ENCODE results near the gene NFATC2. TPM values are rescaled to one million over a fixed set of nuclear protein-coding genes. Genes with fewer than 3 reads are reported as not detected.

Gene NFATC2
- total RNA-seq, 1 experiment from 2014 or later = 5.0 TPM

DNA sequence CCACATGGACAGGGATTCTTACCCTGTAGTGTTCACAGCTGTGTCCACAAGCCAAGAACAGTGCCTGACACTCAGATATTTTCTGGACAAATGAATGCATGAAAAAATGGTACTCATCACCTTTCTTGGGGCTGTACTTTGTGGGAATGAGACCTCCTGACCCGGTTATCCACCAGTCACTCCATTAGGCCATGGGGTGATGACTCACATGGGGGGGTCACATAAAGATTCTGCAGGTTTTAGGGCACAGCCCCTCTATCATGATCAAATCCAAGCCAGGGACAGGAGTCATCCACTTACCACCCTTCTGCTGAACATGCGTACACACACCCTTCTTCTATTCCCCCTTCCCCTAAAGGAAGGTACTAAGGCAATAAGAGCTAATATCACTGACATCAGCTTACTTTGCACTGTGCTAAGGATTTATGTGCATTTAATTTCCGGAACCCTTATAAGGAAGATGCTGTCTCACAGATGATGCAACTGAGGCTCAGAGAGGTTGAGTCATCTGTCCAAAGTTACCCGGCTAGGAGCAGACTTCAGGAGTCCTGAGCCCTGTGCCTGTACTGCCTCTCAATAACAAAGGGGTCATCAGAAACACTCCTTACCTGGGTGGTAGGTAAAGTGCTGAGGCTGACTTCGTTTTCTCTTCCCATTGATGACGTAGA is 107.8 kb downstream of the NFATC2 start:
- Histone ChIP-seq H3K9ac (ENCODE audit: low read length) (no peak overlapping the region), H3K4me3 (replicated peaks in 1 of 2; ENCODE audit: low read depth in 1 of 2, low read length in 2 of 2) (no peak overlapping the region), H3K36me3 (ENCODE audit: control insufficient read depth in 1 of 2, insufficient read depth in 2 of 2, low read length in 2 of 2) (no peaks in the 10 kb centered on the region), H3K4me1 (ENCODE audit: control insufficient read depth in 1 of 2, insufficient read depth in 2 of 2, low read length in 2 of 2) (peaks cover 0 to 21% of the 10 kb centered on the region in 2 experiments; a peak in 1 of 4 replicates), H3K27me3 (ENCODE audit: insufficient read depth, low read length) (no peaks in the 10 kb centered on the region), H4K20me1 (ENCODE audit: insufficient read depth) (no peaks in the 10 kb centered on the region), H3K9me2 (ENCODE audit: insufficient read depth) (no peaks in the 10 kb centered on the region), H3K9me3 (ENCODE audit: control insufficient read depth in 1 of 2, insufficient read depth in 1 of 2, low read depth in 1 of 2, low read length in 2 of 2) (no peaks in the 10 kb centered on the region), H2AFZ (ENCODE audit: low read depth, low read length, poor library complexity, severe bottlenecking) (no peak overlapping the region), H3K4me2 (ENCODE audit: low read length) (no peak overlapping the region; the same call in 1 of the 2 replicates), H3K27ac (ENCODE audit: low read depth, low read length) (no peak overlapping the region), H3K79me2 (ENCODE audit: insufficient read depth, low read length) (no peaks in the 10 kb centered on the region)
- ChIA-PET CTCF (no interaction called here), POLR2A (no interaction called here), RAD21 (ENCODE audit: low non-redundant PET in 1 of 2, low total read pairs in 2 of 2, uncharacterized antibody in 2 of 2, unreplicated experiment in 2 of 2) (no interaction called here)
- BruUV-seq (replicated peaks) = no TSS peak
- ATAC-seq (0 out of 2 replicates have a peak, but pooled peaks have one; percentile 38), DNase-seq (ENCODE audit: low read depth, low spot score) (peak; percentile 54)
- intact Hi-C loops (cut with micrococcal nuclease) = no loop called here
- TF ChIP-seq CEBPB (IDR thresholded peaks at IDR 0.05; ENCODE audit: low read depth) (peak; percentile 90), CBX3 (IDR thresholded peaks at IDR 0.05; ENCODE audit: low read depth) (no peak), SIN3A (IDR thresholded peaks at IDR 0.05; ENCODE audit: low read depth) (no peak), YY1 (IDR thresholded peaks at IDR 0.05; ENCODE audit: extremely low read depth, insufficient replicate concordance, low read depth, low read length) (no peak), JUND (IDR thresholded peaks at IDR 0.05) (peak; percentile 49; the same call in 1 of the 2 replicates), POLR2A (IDR thresholded peaks at IDR 0.05; ENCODE audit: borderline replicate concordance, extremely low read depth, insufficient read depth, insufficient read length) (no peak), EZH2 (IDR thresholded peaks at IDR 0.05) (no peak), POLR2AphosphoS5 (IDR thresholded peaks at IDR 0.05; ENCODE audit: low read depth, low read length) (no peak), SP1 (IDR thresholded peaks at IDR 0.05; ENCODE audit: low read depth) (peak; percentile 40; the same call in 1 of the 2 replicates), RAD21 (IDR thresholded peaks at IDR 0.05; ENCODE audit: low read depth) (no peak), TCF7L2 (IDR thresholded peaks at IDR 0.05; ENCODE audit: borderline replicate concordance, extremely low read depth, insufficient read depth, insufficient read length) (no peak), ZNF274 (IDR thresholded peaks at IDR 0.05; ENCODE audit: low read depth, low read length) (no peak), ZFX (IDR thresholded peaks at IDR 0.05) (no peak), SRF (IDR thresholded peaks at IDR 0.05; ENCODE audit: low read depth) (peak; percentile 98), FOSL1 (IDR thresholded peaks at IDR 0.05; ENCODE audit: low read depth) (peak; percentile 59), EZH2phosphoT487 (IDR thresholded peaks at IDR 0.05; ENCODE audit: borderline replicate concordance) (no peak)
- TF ChIP-seq, protein P1, sequence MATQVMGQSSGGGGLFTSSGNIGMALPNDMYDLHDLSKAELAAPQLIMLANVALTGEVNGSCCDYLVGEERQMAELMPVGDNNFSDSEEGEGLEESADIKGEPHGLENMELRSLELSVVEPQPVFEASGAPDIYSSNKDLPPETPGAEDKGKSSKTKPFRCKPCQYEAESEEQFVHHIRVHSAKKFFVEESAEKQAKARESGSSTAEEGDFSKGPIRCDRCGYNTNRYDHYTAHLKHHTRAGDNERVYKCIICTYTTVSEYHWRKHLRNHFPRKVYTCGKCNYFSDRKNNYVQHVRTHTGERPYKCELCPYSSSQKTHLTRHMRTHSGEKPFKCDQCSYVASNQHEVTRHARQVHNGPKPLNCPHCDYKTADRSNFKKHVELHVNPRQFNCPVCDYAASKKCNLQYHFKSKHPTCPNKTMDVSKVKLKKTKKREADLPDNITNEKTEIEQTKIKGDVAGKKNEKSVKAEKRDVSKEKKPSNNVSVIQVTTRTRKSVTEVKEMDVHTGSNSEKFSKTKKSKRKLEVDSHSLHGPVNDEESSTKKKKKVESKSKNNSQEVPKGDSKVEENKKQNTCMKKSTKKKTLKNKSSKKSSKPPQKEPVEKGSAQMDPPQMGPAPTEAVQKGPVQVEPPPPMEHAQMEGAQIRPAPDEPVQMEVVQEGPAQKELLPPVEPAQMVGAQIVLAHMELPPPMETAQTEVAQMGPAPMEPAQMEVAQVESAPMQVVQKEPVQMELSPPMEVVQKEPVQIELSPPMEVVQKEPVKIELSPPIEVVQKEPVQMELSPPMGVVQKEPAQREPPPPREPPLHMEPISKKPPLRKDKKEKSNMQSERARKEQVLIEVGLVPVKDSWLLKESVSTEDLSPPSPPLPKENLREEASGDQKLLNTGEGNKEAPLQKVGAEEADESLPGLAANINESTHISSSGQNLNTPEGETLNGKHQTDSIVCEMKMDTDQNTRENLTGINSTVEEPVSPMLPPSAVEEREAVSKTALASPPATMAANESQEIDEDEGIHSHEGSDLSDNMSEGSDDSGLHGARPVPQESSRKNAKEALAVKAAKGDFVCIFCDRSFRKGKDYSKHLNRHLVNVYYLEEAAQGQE (IDR thresholded peaks at IDR 0.05; ENCODE audit: low read depth) = no peak
- TF ChIP-seq, protein P2, sequence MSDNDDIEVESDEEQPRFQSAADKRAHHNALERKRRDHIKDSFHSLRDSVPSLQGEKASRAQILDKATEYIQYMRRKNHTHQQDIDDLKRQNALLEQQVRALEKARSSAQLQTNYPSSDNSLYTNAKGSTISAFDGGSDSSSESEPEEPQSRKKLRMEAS (IDR thresholded peaks at IDR 0.05) = no peak
- TF ChIP-seq, protein P3, sequence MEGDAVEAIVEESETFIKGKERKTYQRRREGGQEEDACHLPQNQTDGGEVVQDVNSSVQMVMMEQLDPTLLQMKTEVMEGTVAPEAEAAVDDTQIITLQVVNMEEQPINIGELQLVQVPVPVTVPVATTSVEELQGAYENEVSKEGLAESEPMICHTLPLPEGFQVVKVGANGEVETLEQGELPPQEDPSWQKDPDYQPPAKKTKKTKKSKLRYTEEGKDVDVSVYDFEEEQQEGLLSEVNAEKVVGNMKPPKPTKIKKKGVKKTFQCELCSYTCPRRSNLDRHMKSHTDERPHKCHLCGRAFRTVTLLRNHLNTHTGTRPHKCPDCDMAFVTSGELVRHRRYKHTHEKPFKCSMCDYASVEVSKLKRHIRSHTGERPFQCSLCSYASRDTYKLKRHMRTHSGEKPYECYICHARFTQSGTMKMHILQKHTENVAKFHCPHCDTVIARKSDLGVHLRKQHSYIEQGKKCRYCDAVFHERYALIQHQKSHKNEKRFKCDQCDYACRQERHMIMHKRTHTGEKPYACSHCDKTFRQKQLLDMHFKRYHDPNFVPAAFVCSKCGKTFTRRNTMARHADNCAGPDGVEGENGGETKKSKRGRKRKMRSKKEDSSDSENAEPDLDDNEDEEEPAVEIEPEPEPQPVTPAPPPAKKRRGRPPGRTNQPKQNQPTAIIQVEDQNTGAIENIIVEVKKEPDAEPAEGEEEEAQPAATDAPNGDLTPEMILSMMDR (IDR thresholded peaks at IDR 0.05 in 2 of 3, conservative IDR thresholded peaks at IDR 0.05 in 1 of 3; ENCODE audit: borderline replicate concordance in 1 of 3, insufficient read depth in 1 of 3, low read depth in 2 of 3, low read length in 2 of 3) = no peak
- TF ChIP-seq, protein P4, sequence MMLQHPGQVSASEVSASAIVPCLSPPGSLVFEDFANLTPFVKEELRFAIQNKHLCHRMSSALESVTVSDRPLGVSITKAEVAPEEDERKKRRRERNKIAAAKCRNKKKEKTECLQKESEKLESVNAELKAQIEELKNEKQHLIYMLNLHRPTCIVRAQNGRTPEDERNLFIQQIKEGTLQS (IDR thresholded peaks at IDR 0.05) = peak; percentile 89

All from HCT116 (cell line).